GM18867 (cell line): Measurements from ENCODE around the gene PLEKHN1.

ENCODE experiments used
- ATAC-seq: cut with Tn5 transposase; IDR thresholded peaks from one replicate; pipeline ENCODE4 v1.9.1; 2021; ENCODE audit warnings: mild to moderate bottlenecking, moderate library complexity; ENCODE audit not compliant: unreplicated experiment

PLEKHN1 gene

DNA sequence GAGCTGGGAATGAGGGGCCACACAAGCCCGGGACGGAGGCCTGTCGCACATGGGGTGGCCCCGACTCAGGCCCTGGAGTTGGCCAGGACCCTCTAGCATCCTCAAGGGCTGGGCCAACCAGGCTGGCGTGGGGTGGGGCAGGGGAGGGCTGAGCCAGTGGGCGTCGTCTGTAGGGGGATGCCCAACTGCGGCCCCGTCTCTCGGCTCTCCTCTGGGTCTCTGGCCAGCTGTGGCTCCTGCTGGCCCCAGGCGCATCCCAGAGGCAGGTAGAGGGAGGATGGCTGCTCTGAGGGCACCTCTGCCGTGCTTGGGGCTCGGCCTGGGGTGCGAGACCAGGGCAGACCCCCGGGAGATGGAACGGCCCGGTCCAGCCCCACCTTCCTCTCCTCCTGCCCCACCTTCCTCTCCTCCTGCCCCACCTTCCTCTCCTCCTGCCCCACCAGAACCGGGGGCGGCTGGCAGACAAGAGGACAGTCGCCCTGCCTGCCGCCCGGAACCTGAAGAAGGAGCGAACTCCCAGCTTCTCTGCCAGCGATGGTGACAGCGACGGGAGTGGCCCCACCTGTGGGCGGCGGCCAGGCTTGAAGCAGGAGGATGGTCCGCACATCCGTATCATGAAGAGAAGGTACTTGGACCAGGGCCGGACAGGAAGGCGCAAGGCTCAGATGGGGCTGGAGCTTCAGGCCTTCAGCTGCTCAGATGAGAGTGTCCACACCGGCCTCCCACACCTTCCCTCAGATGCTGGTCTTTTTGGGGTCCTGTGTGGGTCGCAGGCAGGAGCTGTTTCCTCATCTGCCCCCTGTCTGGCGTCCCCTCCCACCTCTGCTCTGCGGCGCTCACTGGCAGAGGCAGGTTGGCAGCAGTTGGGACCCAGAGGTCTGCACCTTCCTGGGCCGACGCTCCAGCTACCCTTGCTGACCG lies 36.3 kb upstream of the PLEKHN1 start:
- no peak for ATAC-seq

DNA sequence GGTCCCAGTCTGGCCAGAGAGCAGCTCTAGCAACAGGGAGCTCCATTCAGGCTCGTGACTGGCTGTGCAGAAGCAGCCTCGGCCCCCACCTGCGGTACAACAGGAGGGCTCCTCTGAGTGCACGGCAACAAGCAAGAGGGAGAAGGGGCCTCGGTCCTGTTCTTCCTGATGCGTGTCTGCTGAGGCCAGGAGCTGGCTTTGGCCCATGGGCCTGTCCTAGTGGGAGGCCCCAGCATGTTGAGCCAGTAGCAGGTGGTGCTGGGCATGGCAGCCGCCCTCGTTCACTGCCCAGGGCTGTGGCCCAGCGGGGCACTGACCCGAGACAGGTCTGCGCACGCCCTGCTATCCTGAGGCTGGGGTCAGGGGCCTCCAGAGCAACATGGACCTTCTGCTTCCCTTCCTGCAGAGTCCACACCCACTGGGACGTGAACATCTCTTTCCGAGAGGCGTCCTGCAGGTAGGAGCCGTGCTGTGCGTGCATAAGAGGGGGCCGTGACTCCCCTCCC lies 35.6 kb upstream of the PLEKHN1 start:
- no peak for ATAC-seq

- no peak for ATAC-seq
Observed at GRCh38 chr1:931380-932172, 34.7 kb upstream of the PLEKHN1 start.

GRCh38 chr1:932173-932510 lies 34.1 kb upstream of the PLEKHN1 start:
- no peak for ATAC-seq

DNA sequence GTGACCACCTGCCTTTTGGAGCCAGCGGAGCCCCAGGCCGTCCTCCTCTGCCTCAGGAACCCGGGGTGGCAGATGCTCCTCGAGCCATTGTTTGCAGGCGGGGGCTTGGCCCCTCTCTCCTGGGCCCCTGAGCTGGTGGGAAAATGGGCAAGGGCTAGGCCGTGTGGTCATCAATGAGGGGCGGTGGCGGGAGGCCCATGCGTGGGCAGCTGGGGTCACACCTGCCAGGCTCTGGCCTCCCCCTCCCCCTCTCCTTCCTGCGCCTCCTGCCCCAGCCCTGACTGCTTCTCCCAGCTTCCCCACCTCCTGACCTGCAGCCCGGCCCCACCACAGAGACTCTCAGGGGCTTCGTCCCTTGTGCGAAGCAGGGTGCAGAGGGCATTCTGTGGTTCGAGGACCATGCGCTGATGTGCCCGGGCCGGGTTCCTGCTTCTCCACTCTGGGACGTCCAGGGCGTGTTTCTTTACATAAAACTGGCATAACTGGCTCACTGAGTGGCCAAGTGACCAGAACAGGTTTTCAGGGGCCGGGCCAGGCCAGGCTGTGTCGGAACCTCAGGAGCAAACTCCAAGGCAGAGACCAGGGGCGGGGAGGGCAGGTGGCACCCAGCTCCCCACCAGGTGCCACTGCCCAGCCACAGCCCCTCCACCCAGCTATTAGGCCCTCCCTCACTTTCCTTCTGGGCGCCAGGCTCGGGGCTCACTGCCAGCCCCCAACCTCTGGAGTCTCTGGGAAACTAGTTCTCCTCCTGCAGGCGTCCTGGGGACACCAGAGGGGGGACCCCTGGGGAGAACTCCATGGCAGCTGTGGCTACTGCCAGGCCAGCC lies 33.3 kb upstream of the PLEKHN1 start:
- ATAC-seq = no peak

- no peak for ATAC-seq
Observed at GRCh38 chr1:933603-933940, 32.7 kb upstream of the PLEKHN1 start.

DNA sequence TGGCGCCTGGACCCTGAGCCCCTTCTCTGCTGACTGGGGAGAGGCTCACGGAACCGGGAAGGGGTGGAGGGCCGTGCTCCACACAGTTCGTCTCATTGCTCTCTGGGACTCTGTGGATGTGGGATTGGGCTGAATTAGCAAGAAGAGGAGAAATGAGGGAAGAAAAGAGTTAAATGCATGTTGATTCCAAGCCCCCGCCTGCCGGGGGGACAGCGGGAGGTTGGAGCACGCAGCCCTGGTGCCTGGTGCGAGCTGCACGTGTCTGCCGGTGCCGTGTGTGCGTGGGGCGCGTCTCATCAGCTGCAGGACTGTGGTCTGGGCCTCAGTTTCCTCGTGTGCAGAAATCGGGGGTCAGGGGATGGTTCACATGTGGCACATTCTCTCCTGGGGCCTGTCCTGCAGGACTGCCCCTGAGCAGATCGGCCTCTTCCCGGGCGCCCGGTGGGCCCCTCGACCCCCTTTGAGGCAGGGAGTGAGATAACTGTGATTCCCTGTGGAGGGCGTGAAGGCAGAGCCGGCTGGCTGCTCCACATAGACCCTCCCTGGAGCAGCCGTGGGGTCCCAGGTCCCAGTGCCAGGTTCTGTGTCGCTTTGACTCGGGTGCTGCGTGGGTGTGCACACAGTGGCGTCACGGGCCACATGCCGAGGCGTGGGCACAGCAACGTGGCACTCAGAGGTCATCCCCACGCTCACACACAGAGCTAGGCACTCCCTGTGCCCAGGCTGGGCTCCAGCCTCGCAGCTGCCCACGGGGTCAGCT lies 31.1 kb upstream of the PLEKHN1 start:
- ATAC-seq = no peak

DNA sequence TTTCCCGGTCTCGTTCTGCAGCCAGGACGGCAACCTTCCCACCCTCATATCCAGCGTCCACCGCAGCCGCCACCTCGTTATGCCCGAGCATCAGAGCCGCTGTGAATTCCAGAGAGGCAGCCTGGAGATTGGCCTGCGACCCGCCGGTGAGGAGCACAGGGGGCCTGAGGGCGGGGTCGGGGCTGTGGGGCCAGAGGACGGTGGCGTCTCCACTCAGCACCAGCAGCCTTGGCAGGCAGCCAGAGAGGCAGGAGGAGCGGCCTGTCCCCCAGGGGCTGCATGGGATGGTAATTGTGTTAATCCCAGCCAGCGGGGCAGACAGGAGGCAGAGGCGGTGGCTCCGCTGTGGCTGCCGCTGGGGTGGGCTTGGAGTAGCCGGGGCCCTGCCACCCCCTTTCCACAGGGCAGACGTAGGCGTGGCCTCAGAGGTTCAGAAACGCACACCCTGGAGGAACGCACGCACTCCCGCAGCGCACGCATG lies 30.5 kb upstream of the PLEKHN1 start:
- ATAC-seq = no peak

DNA sequence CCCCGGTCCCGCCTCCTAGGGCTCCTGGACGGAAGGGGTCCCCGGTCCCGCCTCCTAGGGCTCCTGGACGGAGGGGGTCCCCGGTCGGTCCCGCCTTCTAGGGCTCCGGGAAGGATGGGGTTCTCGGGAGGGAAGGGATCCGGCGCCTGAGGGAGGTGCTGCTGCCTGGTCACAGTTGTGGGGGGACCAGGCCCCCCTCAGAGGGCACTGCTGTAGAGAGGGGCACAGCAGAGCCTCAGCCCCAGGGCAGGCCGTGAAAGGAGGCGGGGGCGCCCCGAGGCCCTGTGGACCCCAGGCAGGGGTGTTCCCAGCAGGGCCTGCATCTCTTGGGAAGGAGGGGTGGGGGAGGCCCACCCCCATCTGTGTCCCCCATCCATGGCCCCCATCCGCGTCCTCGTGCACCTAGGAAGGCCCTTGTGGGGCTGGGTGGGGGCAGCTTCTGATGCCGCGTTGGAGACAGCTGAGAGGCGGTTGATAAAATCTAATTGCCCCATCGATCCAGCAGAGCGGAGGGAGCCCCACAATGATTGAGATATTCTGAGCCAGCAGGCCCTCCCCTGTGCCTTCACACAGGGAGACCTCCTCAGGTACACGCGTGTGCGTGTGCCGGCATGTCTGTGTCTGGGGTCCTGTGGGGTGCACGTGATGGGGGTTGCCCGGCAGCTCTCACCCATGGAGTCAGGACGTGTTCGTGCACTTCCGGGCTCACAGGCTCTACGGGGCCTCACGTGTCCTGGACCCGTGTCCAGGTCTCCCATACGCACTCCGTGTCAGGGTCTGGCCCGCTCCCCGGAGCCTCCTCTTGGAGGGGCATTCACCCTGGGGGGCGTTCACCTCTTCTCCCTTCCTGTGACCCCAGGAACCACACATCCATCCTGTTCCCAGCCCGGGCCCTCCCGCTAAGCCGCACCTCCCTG lies 29.7 kb upstream of the PLEKHN1 start:
- no peak for ATAC-seq

DNA sequence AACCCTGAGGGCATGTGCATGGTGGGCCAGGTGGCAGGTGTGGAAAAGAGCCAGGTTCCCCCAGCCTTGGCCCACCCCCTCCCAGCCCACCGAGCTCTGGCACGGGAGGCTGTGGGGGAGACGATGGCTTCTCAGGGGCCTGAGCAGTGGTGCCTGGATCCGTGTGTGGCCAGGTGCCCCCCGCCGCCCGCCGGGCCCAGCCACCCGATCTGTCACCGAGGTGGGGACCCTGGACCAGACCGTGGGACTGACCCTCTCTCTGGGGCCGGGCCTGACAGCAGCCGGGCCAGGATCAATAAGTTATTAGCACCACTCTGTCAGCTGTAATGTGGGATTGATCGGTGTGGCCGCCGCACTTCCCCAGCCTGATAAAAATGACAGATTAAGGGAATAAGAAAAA lies 28.8 kb upstream of the PLEKHN1 start:
- ATAC-seq = no peak

- no peak for ATAC-seq
Observed at GRCh38 chr1:938088-938683, 28.1 kb upstream of the PLEKHN1 start.

DNA sequence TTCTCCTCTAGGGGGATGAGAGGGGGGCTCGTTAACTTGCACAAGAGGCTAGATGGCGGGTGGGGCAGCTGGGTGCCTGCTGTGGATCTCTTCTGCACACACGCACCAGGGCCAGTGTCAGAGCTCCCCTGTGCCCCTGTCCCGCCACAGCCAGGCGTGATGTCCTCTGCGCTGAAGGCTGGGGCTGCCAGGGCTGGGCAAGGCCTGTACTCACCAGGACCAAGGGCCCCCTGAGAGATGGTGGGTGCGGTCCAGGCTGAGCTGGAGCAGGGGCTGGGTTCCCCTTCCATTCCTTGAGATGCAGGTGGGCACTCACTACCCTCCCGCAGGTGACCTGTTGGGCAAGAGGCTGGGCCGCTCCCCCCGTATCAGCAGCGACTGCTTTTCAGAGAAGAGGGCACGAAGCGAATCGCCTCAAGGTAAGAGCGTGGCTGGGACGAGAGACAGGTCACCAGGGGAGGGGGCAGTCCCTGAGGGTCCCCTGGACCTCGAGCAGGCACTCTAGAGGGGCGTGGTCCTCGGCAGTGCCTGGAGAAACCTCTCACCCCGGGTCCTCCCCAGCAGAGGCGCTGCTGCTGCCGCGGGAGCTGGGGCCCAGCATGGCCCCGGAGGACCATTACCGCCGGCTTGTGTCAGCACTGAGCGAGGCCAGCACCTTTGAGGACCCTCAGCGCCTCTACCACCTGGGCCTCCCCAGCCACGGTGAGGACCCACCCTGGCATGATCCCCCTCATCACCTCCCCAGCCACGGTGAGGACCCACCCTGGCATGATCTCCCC lies 27.4 kb upstream of the PLEKHN1 start:
- ATAC-seq = no peak

DNA sequence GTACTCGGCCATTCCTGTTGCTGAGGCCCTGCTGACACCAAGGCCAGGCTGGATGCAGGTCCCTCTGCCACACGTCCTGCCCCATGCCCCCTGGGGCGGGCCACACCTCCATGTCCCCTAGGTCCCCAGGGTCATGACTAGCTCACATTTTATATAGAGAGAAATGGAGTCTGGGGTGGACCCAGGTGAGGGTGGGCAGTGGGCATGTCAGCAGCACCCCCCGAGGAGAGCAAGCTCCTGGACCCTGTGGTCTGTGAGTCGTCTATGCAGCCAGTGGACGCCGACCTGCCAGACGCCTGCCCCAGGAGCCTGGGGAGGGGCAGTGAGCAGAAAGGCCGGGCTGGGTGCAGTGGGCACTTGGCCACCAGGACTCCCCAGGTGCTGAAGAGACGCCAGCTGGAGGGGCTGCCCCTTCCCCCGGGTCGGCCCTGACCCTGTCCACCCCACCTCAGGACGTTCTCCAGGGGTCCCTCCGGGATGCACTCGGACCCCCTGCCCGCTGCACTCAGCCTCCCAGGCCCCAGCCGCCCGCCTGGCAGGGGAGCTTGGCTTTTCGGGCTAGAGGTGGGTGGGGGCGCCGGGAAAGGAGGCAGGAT lies 26.7 kb upstream of the PLEKHN1 start:
- no peak for ATAC-seq

DNA sequence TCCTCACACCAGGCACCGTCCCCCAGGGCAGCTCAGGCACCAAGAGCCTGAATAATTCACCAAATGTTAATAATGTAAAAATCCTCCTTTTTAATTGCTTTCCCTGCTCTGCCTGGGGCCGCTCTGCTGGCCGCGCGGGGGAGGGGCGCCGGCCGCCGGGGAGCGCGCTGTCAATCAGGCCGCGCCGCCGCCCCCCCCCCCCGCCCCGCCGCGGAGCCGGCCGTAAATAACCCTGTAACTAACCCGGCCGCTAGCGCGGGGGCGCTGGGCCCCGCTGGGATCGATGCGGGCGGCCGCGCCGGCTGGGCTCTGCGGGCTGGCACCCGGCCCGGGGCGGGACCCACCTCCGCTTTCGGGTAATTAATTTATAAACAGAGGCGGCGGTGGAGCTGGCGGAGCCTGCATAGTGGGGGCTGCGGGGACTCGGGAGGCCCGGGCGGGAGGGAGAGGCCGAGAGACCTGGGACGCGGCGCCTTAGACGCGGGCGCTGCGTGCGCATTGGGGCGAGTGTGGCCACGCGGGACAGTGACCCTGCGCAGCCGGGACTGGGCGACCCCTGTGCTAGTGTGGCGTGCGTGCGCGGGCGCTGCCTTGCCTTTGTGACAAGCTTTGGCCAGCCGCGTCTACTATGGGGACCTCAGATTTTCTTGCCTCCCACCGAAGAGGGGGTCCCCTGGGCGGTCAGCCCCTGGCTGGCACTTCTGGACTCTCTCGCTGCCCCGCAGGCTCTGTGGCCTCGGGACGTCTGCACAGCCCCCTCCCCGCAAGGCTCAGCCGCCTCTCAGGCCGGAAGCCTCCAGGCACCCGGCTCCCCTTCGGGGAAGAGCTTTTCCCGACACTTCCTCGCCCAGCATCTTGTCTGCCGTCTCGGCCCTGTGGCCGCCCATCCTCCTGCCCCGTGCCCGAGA lies 25.9 kb upstream of the PLEKHN1 start:
- ATAC-seq = no peak

DNA sequence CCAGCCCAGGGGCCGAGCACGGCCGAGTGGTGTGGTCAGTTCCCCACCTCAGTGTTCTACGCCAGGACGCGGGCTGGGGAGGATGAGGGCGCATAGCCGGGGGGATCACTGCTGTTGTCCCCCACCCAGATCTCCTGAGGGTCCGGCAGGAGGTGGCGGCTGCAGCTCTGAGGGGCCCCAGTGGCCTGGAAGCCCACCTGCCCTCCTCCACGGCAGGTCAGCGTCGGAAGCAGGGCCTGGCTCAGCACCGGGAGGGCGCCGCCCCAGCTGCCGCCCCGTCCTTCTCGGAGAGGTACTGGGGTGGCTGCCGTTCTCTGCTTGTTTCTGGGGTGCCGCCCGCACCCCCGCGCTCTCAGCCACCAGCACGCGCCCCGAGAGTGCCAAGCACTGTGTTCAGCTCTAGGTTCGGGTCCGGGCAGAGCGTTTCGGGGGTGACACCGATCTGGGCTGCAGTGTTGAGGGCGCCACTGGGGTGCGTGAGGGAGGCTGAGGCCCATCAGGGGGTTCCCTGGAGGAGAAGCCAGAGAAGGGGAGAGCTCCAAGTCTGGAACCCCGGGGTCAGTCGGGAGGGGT lies 25.2 kb upstream of the PLEKHN1 start:
- ATAC-seq = no peak

DNA sequence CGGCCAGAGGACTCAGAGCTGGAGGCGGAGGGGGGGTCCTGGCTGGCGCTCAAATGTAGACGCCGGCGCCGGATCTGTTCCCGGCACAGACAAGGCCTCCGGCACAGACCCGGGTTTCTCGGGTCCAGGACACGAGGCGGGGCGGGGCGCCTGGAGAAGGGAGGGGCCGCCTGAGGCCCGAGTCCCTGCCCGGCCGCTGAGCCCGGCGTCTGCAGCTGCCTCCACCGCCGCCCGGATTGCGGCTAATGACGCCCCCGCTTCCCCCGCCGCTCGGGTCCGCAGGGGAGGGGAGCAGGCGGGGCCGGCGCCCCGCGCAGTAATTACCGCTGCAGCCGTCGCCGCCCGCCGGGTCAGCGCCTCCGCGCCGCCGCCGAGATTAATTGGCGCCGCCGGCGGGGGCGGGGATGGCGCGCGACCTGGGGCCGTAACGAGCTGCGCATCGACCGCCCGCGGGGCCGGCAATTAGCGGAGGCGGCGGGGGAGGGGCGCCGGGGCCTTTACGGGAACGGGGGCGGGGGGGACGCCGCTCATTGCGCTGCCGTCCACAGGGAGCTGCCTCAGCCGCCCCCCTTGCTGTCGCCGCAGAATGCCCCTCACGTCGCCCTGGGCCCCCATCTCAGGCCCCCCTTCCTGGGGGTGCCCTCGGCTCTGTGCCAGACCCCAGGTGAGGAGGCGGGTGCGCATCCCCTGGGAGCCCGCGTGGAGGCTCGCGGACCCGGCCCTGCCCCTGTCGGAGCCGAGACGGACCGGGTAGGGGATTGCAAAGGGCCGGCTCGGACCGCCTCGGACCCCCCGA lies 24.5 kb upstream of the PLEKHN1 start:
- ATAC-seq = no peak
